GM23338 (cell line): ENCODE results near the gene PIP5K1C. TPM values are rescaled to one million over a fixed set of nuclear protein-coding genes. Genes with fewer than 3 reads are reported as not detected.

Source experiments
- ATAC-seq: fragments of 200-7000 bp; cut with Tn5 transposase; 3 replicates; pipeline ENCODE4 v1.9.1; 2020
- DNase-seq: peaks from one replicate; pipeline ENCODE4 v3.0.0-alpha.2; 2015; ENCODE audit warnings: low spot score
- H2AFZ ChIP-seq: fragments of 200-600 bp; sonication (generic); 2 replicates; pipeline ENCODE4 v1.8.0; 2016; ENCODE audit warnings: antibody characterized with exemption, mild to moderate bottlenecking, moderate library complexity
- H3F3A ChIP-seq: fragments of 200-600 bp; sonication (generic); replicated peaks from 2 replicates; pipeline ENCODE4 v1.8.0; 2017; ENCODE audit warnings: antibody characterized with exemption, mixed run types, low read depth
- H3K27ac ChIP-seq: fragments of 200-600 bp; sonication (generic); 2 replicates; pipeline ENCODE4 v1.6.1; 2016; ENCODE audit warnings: low read depth
- H3K27me3 ChIP-seq: fragments of 200-600 bp; sonication (generic); 2 replicates; pipeline ENCODE4 v1.8.0; 2016; ENCODE audit warnings: mild to moderate bottlenecking, mixed run types, moderate library complexity; ENCODE audit not compliant: insufficient read depth
- H3K36me3 ChIP-seq: fragments of 200-600 bp; sonication (generic); 2 replicates; pipeline ENCODE4 v1.8.0; 2016; ENCODE audit warnings: mild to moderate bottlenecking; ENCODE audit not compliant: insufficient read depth
- H3K4me1 ChIP-seq: fragments of 200-600 bp; sonication (generic); 2 replicates; pipeline ENCODE4 v1.8.0; 2016; ENCODE audit warnings: mild to moderate bottlenecking, moderate library complexity; ENCODE audit not compliant: insufficient read depth
- H3K4me2 ChIP-seq: fragments of 200-600 bp; sonication (generic); 2 replicates; pipeline ENCODE4 v1.7.1; 2017; ENCODE audit warnings: mixed run types
- H3K4me3 ChIP-seq: fragments of 200-600 bp; sonication (generic); 2 replicates; pipeline ENCODE4 v1.6.1; 2016; ENCODE audit warnings: mixed run types
- H3K79me2 ChIP-seq: fragments of 200-600 bp; sonication (generic); replicated peaks from 2 replicates; pipeline ENCODE4 v1.8.0; 2017; ENCODE audit warnings: mild to moderate bottlenecking; ENCODE audit not compliant: insufficient read depth
- H3K9me2 ChIP-seq: fragments of 200-600 bp; sonication (generic); 2 replicates; pipeline ENCODE4 v1.8.0; 2017; ENCODE audit not compliant: insufficient read depth
- H4K20me1 ChIP-seq: fragments of 200-600 bp; sonication (generic); replicated peaks from 2 replicates; pipeline ENCODE4 v1.8.0; 2017; ENCODE audit warnings: mild to moderate bottlenecking; ENCODE audit not compliant: insufficient read depth
- H3K27ac Mint-ChIP-seq: 2 replicates; pipeline ENCODE4 v1.8.0; 2020; ENCODE audit warnings: inconsistent platforms, mild to moderate bottlenecking, moderate library complexity, mixed read lengths
- H3K27me3 Mint-ChIP-seq: 3 replicates; pipeline ENCODE4 v1.8.0; 2022; ENCODE audit warnings: low read depth, mild to moderate bottlenecking, moderate library complexity, mixed read lengths, inconsistent platforms; ENCODE audit not compliant: insufficient read depth, poor library complexity
- H3K36me3 Mint-ChIP-seq: 3 replicates; pipeline ENCODE4 v1.8.0; 2021; ENCODE audit warnings: low read depth, mild to moderate bottlenecking, inconsistent platforms, moderate library complexity, mixed read lengths
- H3K4me1 Mint-ChIP-seq: 3 replicates; pipeline ENCODE4 v1.8.0; 2020; ENCODE audit warnings: mild to moderate bottlenecking, inconsistent platforms, mixed read lengths
- H3K4me3 Mint-ChIP-seq: 3 replicates; pipeline ENCODE4 v1.8.0; 2021; ENCODE audit warnings: moderate library complexity, mild to moderate bottlenecking, inconsistent platforms, mixed read lengths
- H3K9me3 Mint-ChIP-seq: 3 replicates; pipeline ENCODE4 v1.8.0; 2020; ENCODE audit warnings: moderate library complexity, mild to moderate bottlenecking, inconsistent platforms, mixed read lengths
- CREB1 ChIP-seq: fragments of 250-450 bp; sonication (Bioruptor Pico); IDR thresholded peaks from 2 replicates; pipeline ENCODE4 v1.5.0; 2020; ENCODE audit warnings: low read depth, mild to moderate bottlenecking, moderate library complexity
- NANOG ChIP-seq: IDR thresholded peaks from 2 replicates; pipeline ENCODE4 v1.6.1; 2016; ENCODE audit warnings: antibody characterized with exemption, borderline replicate concordance
- POLR2AphosphoS5 ChIP-seq: IDR thresholded peaks from 2 replicates; pipeline ENCODE4 v1.6.1; 2016; ENCODE audit warnings: antibody characterized with exemption, low read depth
- ZNF114 ChIP-seq: fragments of 250-450 bp; sonication (Bioruptor Pico); IDR thresholded peaks from 2 replicates; pipeline ENCODE4 v1.5.0; 2020; ENCODE audit warnings: mild to moderate bottlenecking, moderate library complexity
- ZNF331 ChIP-seq: fragments of 250-450 bp; sonication (Bioruptor Pico); IDR thresholded peaks from 2 replicates; pipeline ENCODE4 v1.5.0; 2020; ENCODE audit warnings: low read depth, mild to moderate bottlenecking, moderate library complexity
- polyA plus RNA-seq: library from polyadenylated mRNA; unstranded; fragments of >200 nt; fragmentation: Nextera tagmentation; extraction: Ambion mirVana; gene quantifications from 2 replicates; pipeline ENCODE4 v1.2.1, GENCODE V29; 2016
- total RNA-seq: library from RNA; depleted of rRNA; stranded (reverse); fragments of >200 nt; shearing (Covaris generic); gene quantifications from 2 replicates; pipeline ENCODE4 v1.2.3, GENCODE V29; 2014
- TF ChIP-seq, protein P1 (sequence below), 2 experiments: fragments of 200-600 bp in 1 of 2; sonication (generic) in 1 of 2; conservative IDR thresholded peaks; 2 replicates each; pipeline versions ENCODE4 v1.5.1 to v1.6.1; 2016 to 2017; ENCODE audit warnings: antibody characterized with exemption in 2 of 2, low read depth in 2 of 2, mild to moderate bottlenecking in 2 of 2, moderate library complexity in 1 of 2
- TF ChIP-seq, protein P2 (sequence below): IDR thresholded peaks from 2 replicates; pipeline ENCODE4 v1.6.1; 2016; ENCODE audit warnings: antibody characterized with exemption
- TF ChIP-seq, protein P3 (sequence below): IDR thresholded peaks from one replicate; pipeline ENCODE4 v1.6.1; 2018; ENCODE audit warnings: antibody characterized with exemption; ENCODE audit not compliant: unreplicated experiment

Gene PIP5K1C
- total and polyA plus RNA-seq, 2 experiments from 2014 or later: 11.8 to 46.7 TPM

DNA sequence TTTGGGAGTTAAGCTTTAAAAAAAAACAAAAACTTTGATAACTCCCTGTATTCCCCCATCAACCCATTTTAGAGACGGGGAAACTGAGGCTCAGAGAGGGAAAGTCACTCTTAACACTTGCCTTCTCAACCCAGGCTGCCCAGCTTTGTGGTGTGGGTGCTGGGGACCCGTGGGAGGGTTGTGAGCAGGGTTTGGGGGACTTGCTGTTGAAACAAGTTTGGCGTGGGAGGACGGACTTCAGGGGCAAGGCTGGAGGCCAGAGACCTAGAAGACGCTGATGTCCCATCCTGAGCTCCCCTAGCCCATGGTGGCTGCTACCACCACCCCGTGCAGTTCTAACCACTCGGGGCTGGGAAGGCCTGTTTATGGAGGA, 72.9 kb downstream of the PIP5K1C start:
- TF ChIP-seq, protein P1, sequence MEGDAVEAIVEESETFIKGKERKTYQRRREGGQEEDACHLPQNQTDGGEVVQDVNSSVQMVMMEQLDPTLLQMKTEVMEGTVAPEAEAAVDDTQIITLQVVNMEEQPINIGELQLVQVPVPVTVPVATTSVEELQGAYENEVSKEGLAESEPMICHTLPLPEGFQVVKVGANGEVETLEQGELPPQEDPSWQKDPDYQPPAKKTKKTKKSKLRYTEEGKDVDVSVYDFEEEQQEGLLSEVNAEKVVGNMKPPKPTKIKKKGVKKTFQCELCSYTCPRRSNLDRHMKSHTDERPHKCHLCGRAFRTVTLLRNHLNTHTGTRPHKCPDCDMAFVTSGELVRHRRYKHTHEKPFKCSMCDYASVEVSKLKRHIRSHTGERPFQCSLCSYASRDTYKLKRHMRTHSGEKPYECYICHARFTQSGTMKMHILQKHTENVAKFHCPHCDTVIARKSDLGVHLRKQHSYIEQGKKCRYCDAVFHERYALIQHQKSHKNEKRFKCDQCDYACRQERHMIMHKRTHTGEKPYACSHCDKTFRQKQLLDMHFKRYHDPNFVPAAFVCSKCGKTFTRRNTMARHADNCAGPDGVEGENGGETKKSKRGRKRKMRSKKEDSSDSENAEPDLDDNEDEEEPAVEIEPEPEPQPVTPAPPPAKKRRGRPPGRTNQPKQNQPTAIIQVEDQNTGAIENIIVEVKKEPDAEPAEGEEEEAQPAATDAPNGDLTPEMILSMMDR (conservative IDR thresholded peaks at IDR 0.05; ENCODE audit: low read depth in 2 of 2): no peak
- no peak for TF ChIP-seq ZNF114
- no peak for TF ChIP-seq NANOG
- TF ChIP-seq POLR2AphosphoS5: no peak
- TF ChIP-seq, protein P2, sequence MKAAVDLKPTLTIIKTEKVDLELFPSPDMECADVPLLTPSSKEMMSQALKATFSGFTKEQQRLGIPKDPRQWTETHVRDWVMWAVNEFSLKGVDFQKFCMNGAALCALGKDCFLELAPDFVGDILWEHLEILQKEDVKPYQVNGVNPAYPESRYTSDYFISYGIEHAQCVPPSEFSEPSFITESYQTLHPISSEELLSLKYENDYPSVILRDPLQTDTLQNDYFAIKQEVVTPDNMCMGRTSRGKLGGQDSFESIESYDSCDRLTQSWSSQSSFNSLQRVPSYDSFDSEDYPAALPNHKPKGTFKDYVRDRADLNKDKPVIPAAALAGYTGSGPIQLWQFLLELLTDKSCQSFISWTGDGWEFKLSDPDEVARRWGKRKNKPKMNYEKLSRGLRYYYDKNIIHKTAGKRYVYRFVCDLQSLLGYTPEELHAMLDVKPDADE: no peak
- TF ChIP-seq, protein P3, sequence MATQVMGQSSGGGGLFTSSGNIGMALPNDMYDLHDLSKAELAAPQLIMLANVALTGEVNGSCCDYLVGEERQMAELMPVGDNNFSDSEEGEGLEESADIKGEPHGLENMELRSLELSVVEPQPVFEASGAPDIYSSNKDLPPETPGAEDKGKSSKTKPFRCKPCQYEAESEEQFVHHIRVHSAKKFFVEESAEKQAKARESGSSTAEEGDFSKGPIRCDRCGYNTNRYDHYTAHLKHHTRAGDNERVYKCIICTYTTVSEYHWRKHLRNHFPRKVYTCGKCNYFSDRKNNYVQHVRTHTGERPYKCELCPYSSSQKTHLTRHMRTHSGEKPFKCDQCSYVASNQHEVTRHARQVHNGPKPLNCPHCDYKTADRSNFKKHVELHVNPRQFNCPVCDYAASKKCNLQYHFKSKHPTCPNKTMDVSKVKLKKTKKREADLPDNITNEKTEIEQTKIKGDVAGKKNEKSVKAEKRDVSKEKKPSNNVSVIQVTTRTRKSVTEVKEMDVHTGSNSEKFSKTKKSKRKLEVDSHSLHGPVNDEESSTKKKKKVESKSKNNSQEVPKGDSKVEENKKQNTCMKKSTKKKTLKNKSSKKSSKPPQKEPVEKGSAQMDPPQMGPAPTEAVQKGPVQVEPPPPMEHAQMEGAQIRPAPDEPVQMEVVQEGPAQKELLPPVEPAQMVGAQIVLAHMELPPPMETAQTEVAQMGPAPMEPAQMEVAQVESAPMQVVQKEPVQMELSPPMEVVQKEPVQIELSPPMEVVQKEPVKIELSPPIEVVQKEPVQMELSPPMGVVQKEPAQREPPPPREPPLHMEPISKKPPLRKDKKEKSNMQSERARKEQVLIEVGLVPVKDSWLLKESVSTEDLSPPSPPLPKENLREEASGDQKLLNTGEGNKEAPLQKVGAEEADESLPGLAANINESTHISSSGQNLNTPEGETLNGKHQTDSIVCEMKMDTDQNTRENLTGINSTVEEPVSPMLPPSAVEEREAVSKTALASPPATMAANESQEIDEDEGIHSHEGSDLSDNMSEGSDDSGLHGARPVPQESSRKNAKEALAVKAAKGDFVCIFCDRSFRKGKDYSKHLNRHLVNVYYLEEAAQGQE: no peak
- no peak for TF ChIP-seq ZNF331 (CRISPR knock-in tag)
- TF ChIP-seq CREB1: no peak
- peaks cover 13% of the 10 kb centered on the region for H3K4me1 Mint-ChIP-seq
- H3K36me3 Mint-ChIP-seq: peaks cover 5% of the 10 kb centered on the region
- H3K79me2 ChIP-seq: peaks cover 23% of the 10 kb centered on the region
- DNase-seq (no peak), ATAC-seq (no peak)
- peaks cover 9% of the 10 kb centered on the region; the same call in 1 of the 2 replicates for H3K4me1 ChIP-seq
- no peaks in the 10 kb centered on the region for H3K36me3 ChIP-seq
- peaks cover 16% of the 10 kb centered on the region for H4K20me1 ChIP-seq
- no peak overlapping the region for H3K27ac Mint-ChIP-seq
- H3K9me2 ChIP-seq: no peaks in the 10 kb centered on the region
- peaks cover 18% of the 10 kb centered on the region for H3K27me3 Mint-ChIP-seq
- 0 out of 2 replicates have a peak overlapping the region, but pooled peaks have one; percentile 27 for H3K4me3 ChIP-seq
- peak overlapping the region; percentile 90 for H3K4me3 Mint-ChIP-seq
- H3K27me3 ChIP-seq: no peaks in the 10 kb centered on the region
- no peak overlapping the region for H3K27ac ChIP-seq
- no peaks in the 10 kb centered on the region for H3K9me3 Mint-ChIP-seq
- no peak overlapping the region for H3K4me2 ChIP-seq
- H3F3A ChIP-seq: peaks cover 5% of the 10 kb centered on the region; the same call in 1 of the 2 replicates
- H2AFZ ChIP-seq: no peak overlapping the region; the same call in 1 of the 2 replicates
